Liver (tissue), 3 donors: Measurements from ENCODE around the gene IER3IP1.

Source experiments
- ATF3 ChIP-seq: IDR thresholded peaks from 2 replicates; pipeline ENCODE4 v1.6.1; 2016; ENCODE audit warnings: antibody characterized with exemption
- CTCF ChIP-seq: fragments of 150-350 bp; IDR thresholded peaks from 2 replicates; pipeline ENCODE4 v1.5.1; 2017; ENCODE audit warnings: improper control_type of control experiment, low read depth, low read length; ENCODE audit not compliant: missing input control
- MAX ChIP-seq: IDR thresholded peaks from 2 replicates; pipeline ENCODE4 v1.6.1; 2016; ENCODE audit warnings: antibody characterized with exemption
- RAD21 ChIP-seq, 2 donors: IDR thresholded peaks; 2 replicates each; pipeline ENCODE4 v1.6.1; 2016; ENCODE audit warnings: antibody characterized with exemption in 2 of 2, mild to moderate bottlenecking in 2 of 2
- TAF1 ChIP-seq: conservative IDR thresholded peaks from 2 replicates; pipeline ENCODE4 v1.6.1; 2016; ENCODE audit warnings: antibody characterized with exemption, mild to moderate bottlenecking
- donor health status: healthy.
- donor health status: healthy.

GRCh38 chr18:47110492-47111274 is 65.5 kb downstream of the IER3IP1 start:
- TF ChIP-seq CTCF (no peak), ATF3 (no peak), TAF1 (no peak), MAX (no peak), RAD21 (IDR thresholded peaks at IDR 0.05) (no peak)
